Stimulated activated CD8-positive, alpha-beta memory T cell treated with anti-CD3 and anti-CD28 coated beads, Interleukin-12 subunit alpha, Interleukin-12 subunit beta, amount 100 ng/mL, for 24 hours (primary cell): ENCODE data around the gene RXRB.

Source experiments
- DNase-seq: peaks from one replicate; pipeline ENCODE4 v3.0.0-alpha.2; 2020; ENCODE audit errors: extremely low read depth

The RXRB gene

GRCh38 chr6:33176906-33177305 lies 23.6 kb downstream of the RXRB start:
- no peak for DNase-seq

GRCh38 chr6:33175436-33176069 lies 24.9 kb downstream of the RXRB start:
- DNase-seq, result no peak

- no peak for DNase-seq
Measured at GRCh38 chr6:33174784-33175183, 25.7 kb downstream of the RXRB start.

- DNase-seq, result no peak
Measured at GRCh38 chr6:33173535-33174180, 26.8 kb downstream of the RXRB start.

GRCh38 chr6:33172688-33173534 lies 27.6 kb downstream of the RXRB start:
- no peak for DNase-seq

GRCh38 chr6:33171880-33172687 lies 28.4 kb downstream of the RXRB start:
- DNase-seq, result no peak

- DNase-seq, result no peak
Measured at GRCh38 chr6:33171016-33171879, 29.2 kb downstream of the RXRB start.

GRCh38 chr6:33170176-33171015 lies 30.1 kb downstream of the RXRB start:
- no peak for DNase-seq

GRCh38 chr6:33169291-33170175 lies 30.9 kb downstream of the RXRB start:
- no peak for DNase-seq

- no peak for DNase-seq
Measured at GRCh38 chr6:33168639-33169038, 31.8 kb downstream of the RXRB start.

- DNase-seq, result no peak
Measured at GRCh38 chr6:33168284-33168601, 32.2 kb downstream of the RXRB start.

GRCh38 chr6:33167374-33168283 lies 32.8 kb downstream of the RXRB start:
- DNase-seq, result no peak

- DNase-seq, result no peak
Measured at GRCh38 chr6:33166811-33167210, 33.7 kb downstream of the RXRB start.

GRCh38 chr6:33166363-33166762 lies 34.1 kb downstream of the RXRB start:
- no peak for DNase-seq

GRCh38 chr6:33165581-33166258 lies 34.7 kb downstream of the RXRB start:
- no peak for DNase-seq

- DNase-seq, result no peak
Measured at GRCh38 chr6:33164665-33165373, 35.6 kb downstream of the RXRB start.

GRCh38 chr6:33164176-33164575 lies 36.3 kb downstream of the RXRB start:
- DNase-seq, result no peak
